HepG2 (cell line): ENCODE results near the gene GPR68. TPM values are rescaled to one million over a fixed set of nuclear protein-coding genes. Genes with fewer than 3 reads are reported as not detected.

Experiments
- ATAC-seq: fragments of 200-7000 bp; cut with Tn5 transposase; 3 replicates; pipeline ENCODE4 v1.9.1; 2020; ENCODE audit warnings: mild to moderate bottlenecking, moderate library complexity
- Bru-seq: library from RNA; stranded (reverse); fragments of 400-500 nt; gene quantifications from one replicate; lab custom pipeline; 2021; lab: Mats Ljungman, UMichigan
- BruChase-seq, 2 experiments: library from RNA; stranded (reverse); fragments of 400-500 nt; gene quantifications; one replicate each; lab custom pipeline; 2021; lab: Mats Ljungman, UMichigan
- BruUV-seq: library from RNA; stranded (reverse); fragments of 400-500 nt; replicated peaks from 2 replicates; lab custom pipeline; 2021; lab: Mats Ljungman, UMichigan
- CTCF ChIA-PET: fragments of 300-600 bp; formaldehyde crosslinking; extraction: SDS; loops from one replicate; lab custom pipeline; 2021; ENCODE audit warnings: low total read pairs, inconsistent platforms, low intra/inter-chr PET ratio; lab: Yijun Ruan, JAX
- POLR2A ChIA-PET: fragments of 350-600 bp; sonication (Branson Sonifier 250); formaldehyde crosslinking; loops from one replicate; lab custom pipeline; 2020; ENCODE audit warnings: antibody characterized with exemption, inconsistent platforms; lab: Yijun Ruan, JAX
- DNase-seq: peaks from one replicate; pipeline ENCODE4 v3.0.0-alpha.2; 2015; ENCODE audit warnings: low spot score
- FAIRE-seq: peaks from 3 replicates; lab custom pipeline; 2011; peaks lifted over from hg19 to GRCh38; lab: Jason Lieb, UNC
- H2AFZ ChIP-seq: one replicate; pipeline ENCODE4 v1.6.1; 2011; ENCODE audit warnings: low read length, inconsistent platforms
- H3K27ac ChIP-seq: fragments of 300-600 bp; 3 replicates; pipeline ENCODE4 v1.8.0; 2011; ENCODE audit warnings: mixed run types, mild to moderate bottlenecking, mixed read lengths, low read length, inconsistent platforms; ENCODE audit not compliant: insufficient read depth; ENCODE audit errors: extremely low read length
- H3K27me3 ChIP-seq, 2 experiments: fragments of 200-600 bp in 1 of 2; 2 replicates in 1 of 2; 3 replicates in 1 of 2; pipeline versions ENCODE4 v1.6.0 to v1.8.0; 2011; ENCODE audit warnings: low read length in 2 of 2, mild to moderate bottlenecking in 2 of 2, moderate library complexity in 2 of 2, inconsistent platforms in 1 of 2; ENCODE audit not compliant: insufficient read depth in 2 of 2, control insufficient read depth in 1 of 2
- H3K36me3 ChIP-seq, 2 experiments: fragments of 200-600 bp in 1 of 2; replicated peaks in 1 of 2; 2 replicates in 1 of 2; 3 replicates in 1 of 2; pipeline versions ENCODE4 v1.5.1 to v1.8.0; 2011; ENCODE audit warnings: low read length in 2 of 2, inconsistent platforms in 1 of 2; ENCODE audit not compliant: insufficient read depth in 2 of 2, control insufficient read depth in 1 of 2
- H3K4me1 ChIP-seq: 2 replicates; pipeline ENCODE4 v1.5.1; 2012; ENCODE audit warnings: low read length, inconsistent platforms; ENCODE audit not compliant: insufficient read depth
- H3K4me2 ChIP-seq: 2 replicates; pipeline ENCODE4 v1.6.0; 2011; ENCODE audit warnings: low read depth, low read length, inconsistent platforms
- H3K4me3 ChIP-seq, 3 experiments: fragments of 200-600 bp in 1 of 3; sonication (generic), shearing (Covaris generic) in 1 of 3; replicated peaks in 1 of 3; 2 replicates each; pipeline ENCODE4 v1.5.1; 2011 to 2016; ENCODE audit warnings: low read length in 3 of 3, inconsistent platforms in 2 of 3, low read depth in 2 of 3, mild to moderate bottlenecking in 2 of 3, control low read depth in 1 of 3, mixed read lengths in 1 of 3; ENCODE audit not compliant: insufficient read depth in 1 of 3
- H3K79me2 ChIP-seq: one replicate; pipeline ENCODE4 v1.6.1; 2011; ENCODE audit warnings: low read length, inconsistent platforms; ENCODE audit not compliant: insufficient read depth
- H3K9ac ChIP-seq: 2 replicates; pipeline ENCODE4 v1.6.0; 2011; ENCODE audit warnings: mild to moderate bottlenecking, low read depth, low read length, inconsistent platforms; ENCODE audit not compliant: insufficient read depth
- H3K9me3 ChIP-seq: 2 replicates; pipeline ENCODE4 v1.5.1; 2012; ENCODE audit warnings: mild to moderate bottlenecking, low read length
- H4K20me1 ChIP-seq: 2 replicates; pipeline ENCODE4 v1.6.0; 2011; ENCODE audit warnings: inconsistent platforms, mild to moderate bottlenecking, low read length, moderate library complexity; ENCODE audit not compliant: insufficient read depth
- CREBL2 ChIP-seq: sonication (generic); formaldehyde crosslinking; IDR thresholded peaks from 2 replicates; pipeline ENCODE4 v1.8.1; 2023; ENCODE audit warnings: missing genetic modification reagents, mild to moderate bottlenecking, borderline replicate concordance
- MAFF ChIP-seq: IDR thresholded peaks from 2 replicates; pipeline ENCODE4 v1.6.1; 2011; ENCODE audit warnings: low read depth, low read length, improper control_type of control experiment
- PRDM4 ChIP-seq: sonication (generic); formaldehyde crosslinking; IDR thresholded peaks from 2 replicates; pipeline ENCODE4 v1.9.0; 2021; ENCODE audit warnings: missing genetic modification reagents, borderline replicate concordance
- SIN3A ChIP-seq: IDR thresholded peaks from 2 replicates; pipeline ENCODE4 v1.6.1; 2011; ENCODE audit warnings: low read depth, mild to moderate bottlenecking, control low read depth, low read length, borderline replicate concordance
- ZNF121 ChIP-seq: sonication (generic); formaldehyde crosslinking; IDR thresholded peaks from 2 replicates; pipeline ENCODE4 v1.5.0; 2020; ENCODE audit warnings: mild to moderate bottlenecking, missing genetic modification reagents
- ZNF574 ChIP-seq: sonication (generic); formaldehyde crosslinking; IDR thresholded peaks from 2 replicates; pipeline ENCODE4 v1.4.0; 2020; ENCODE audit warnings: missing genetic modification reagents
- WGBS: methylation state at CpG from one replicate; pipeline ENCODE4 v1.1.6; 2017; ENCODE audit warnings: low lambda C conversion rate; 5-methylcytosine and 5-hydroxymethylcytosine counted together
- in situ Hi-C: cut with HindIII; loops from 2 replicates; pipeline ENCODE4 v1.10.0; 2017; ENCODE audit warnings: low pct_unique_long_range_greater_than_20kb; ENCODE audit not compliant: extremely low pct_ligation_motif_present
- intact Hi-C: fragments of 100-400 bp; cut with micrococcal nuclease; formaldehyde crosslinking; loops from one replicate; pipeline ENCODE4 v1.10.0; 2022; ENCODE audit not compliant: unreplicated experiment
- long read RNA-seq, 2 experiments: library from RNA in 1 of 2; library from polyadenylated mRNA in 1 of 2; stranded (forward) in 1 of 2; unstranded in 1 of 2; transcript quantifications; one replicate each; pipeline ENCODE4 v2.0.0, GENCODE V29; 2019 to 2022
- polyA minus RNA-seq, 3 experiments: library from RNA; depleted of rRNA, polyadenylated mRNA; stranded (reverse); fragments of >200 nt; gene quantifications; 2 replicates each; pipeline ENCODE4 v1.2.3, GENCODE V29; 2011; ENCODE audit warnings: low replicate concordance in 1 of 3
- polyA plus RNA-seq, 8 experiments: library from polyadenylated mRNA; depleted of rRNA in 3 of 8; stranded (reverse) in 7 of 8; unstranded in 1 of 8; fragments of >200 nt; fragmentation: Illumina TruSeq in 4 of 8; extraction: Trizol in 4 of 8; gene quantifications; 2 replicates each; pipeline versions ENCODE4 v1.2.1 to v1.2.3, GENCODE V29; 2011 to 2016; ENCODE audit warnings: low read depth in 4 of 8, missing spikeins in 1 of 8, mixed read lengths in 1 of 8; ENCODE audit not compliant: insufficient read depth in 1 of 8
- total RNA-seq, 5 experiments: library from RNA; depleted of rRNA; stranded (reverse); fragments of >200 nt; fragmentation: Illumina TruSeq; extraction: Trizol; gene quantifications; 2 replicates each; pipeline ENCODE4 v1.2.3, GENCODE V29; 2016; ENCODE audit warnings: low read depth in 1 of 5

Gene GPR68
- total RNA-seq (2016; rRNA removed; fragmentation: Illumina TruSeq; extraction: Trizol) (not detected in 2 replicates), polyA plus RNA-seq (2011; rRNA removed) (not detected in 2 replicates), polyA minus RNA-seq (2011; rRNA and poly(A)+ RNA removed; ENCODE audit: low replicate concordance) (0.10 and 0.19 TPM in 2 replicates), Bru-seq, nascent RNA (percentile 8 among the genes with signal in this experiment), BruChase-seq, experiment 1, labeled RNA remaining after a 6-hour chase (percentile 14 among the genes with signal in this experiment), BruChase-seq, experiment 2, labeled RNA remaining after a 2-hour chase (percentile 10 among the genes with signal in this experiment)
- total RNA-seq (2016; cell fraction: cytosol; rRNA removed; fragmentation: Illumina TruSeq; extraction: Trizol; ENCODE audit: low read depth), result not detected in 2 replicates
- 0.11 TPM in 1 of 2 replicates, not detected in the other for total RNA-seq (2016; cell fraction: insoluble cytoplasmic fraction; rRNA removed; fragmentation: Illumina TruSeq; extraction: Trizol)
- 0.41 TPM in 1 of 2 replicates, not detected in the other for total RNA-seq (2016; cell fraction: membrane; rRNA removed; fragmentation: Illumina TruSeq; extraction: Trizol)
- not detected in 2 replicates for total RNA-seq (2016; cell fraction: nucleus; rRNA removed; fragmentation: Illumina TruSeq; extraction: Trizol)
- not detected in 2 replicates for polyA plus RNA-seq (2011; cell fraction: cytosol; rRNA removed)
- polyA plus RNA-seq (2011; cell fraction: nucleus; rRNA removed), result 0.16 TPM in 1 of 2 replicates, not detected in the other
- polyA plus RNA-seq (2012), result 0.17 and 0.20 TPM in 2 replicates
- not detected in 2 replicates for polyA plus RNA-seq (2016; cell fraction: cytosol; fragmentation: Illumina TruSeq; extraction: Trizol; ENCODE audit: low read depth)
- polyA plus RNA-seq (2016; cell fraction: insoluble cytoplasmic fraction; fragmentation: Illumina TruSeq; extraction: Trizol; ENCODE audit: low read depth), result not detected in 2 replicates
- not detected in 2 replicates for polyA plus RNA-seq (2016; cell fraction: membrane; fragmentation: Illumina TruSeq; extraction: Trizol; ENCODE audit: low read depth)
- not detected in 2 replicates for polyA plus RNA-seq (2016; cell fraction: nucleus; fragmentation: Illumina TruSeq; extraction: Trizol; ENCODE audit: insufficient read depth, low read depth)
- polyA minus RNA-seq (2011; cell fraction: cytosol; rRNA and poly(A)+ RNA removed), result not detected in 2 replicates
- polyA minus RNA-seq (2011; cell fraction: nucleus; rRNA and poly(A)+ RNA removed), result not detected in 2 replicates
- long read RNA-seq, experiment 1, result 0 reads
- long read RNA-seq, experiment 2, result 0 reads

GRCh38 chr14:91244501-91244901 is at the start of gene GPR68:
Gene GPR68 (minus strand): TSS chr14:91244704. CDS start chr14:91235050, 9,654 bp downstream.
- TF ChIP-seq ZNF121 (CRISPR knock-in tag), result no peak
- no peak for TF ChIP-seq CREBL2 (CRISPR knock-in tag)
- TF ChIP-seq, all 625 proteins: peak for 0
- H3K27ac ChIP-seq, result no peak within 1 kb of the TSS
- peak; percentile 49 for ATAC-seq

GRCh38 chr14:91294153-91294552 is 49.6 kb upstream of the GPR68 start:
- H3K27ac ChIP-seq, result no peak overlapping the region
- in situ Hi-C loops, result no loop called here
- CTCF ChIA-PET, result no interaction called here
- ATAC-seq (no peak), DNase-seq (no peak), FAIRE-seq (no peak)
- no peak overlapping the region for H3K9ac ChIP-seq
- H3K4me1 ChIP-seq, result no peaks in the 10 kb centered on the region
- intact Hi-C loops, result no loop called here
- H3K9me3 ChIP-seq, result no peaks in the 10 kb centered on the region
- BruUV-seq, result no TSS peak
- WGBS, result 97% methylated on average over 7 of the region's 7 CpGs
- H2AFZ ChIP-seq, result no peak overlapping the region
- no peaks in the 10 kb centered on the region for H3K27me3 ChIP-seq
- no peaks in the 10 kb centered on the region for H4K20me1 ChIP-seq
- H3K4me3 ChIP-seq, result no peak overlapping the region
- POLR2A ChIA-PET, result no interaction called here
- no peaks in the 10 kb centered on the region for H3K79me2 ChIP-seq
- peaks cover 14 to 41% of the 10 kb centered on the region in 2 experiments for H3K36me3 ChIP-seq
- H3K4me2 ChIP-seq, result no peak overlapping the region
- TF ChIP-seq PRDM4 (CRISPR knock-in tag) (no peak), ZNF574 (no peak), MAFF (no peak), SIN3A (no peak)

More at GRCh38 chr14:91244501-91244901, at the start of gene GPR68:
- Histone ChIP-seq H3K4me2 (no peak within 1 kb of the TSS), H3K36me3 (no peaks in the 10 kb centered on the region), H3K9ac (no peak within 1 kb of the TSS), H2AFZ (no peak within 1 kb of the TSS), H3K27me3 (peaks cover 1 to 16% of the 10 kb centered on the region in 2 experiments; a peak in 4 of 5 replicates), H3K9me3 (no peaks in the 10 kb centered on the region), H4K20me1 (no peaks in the 10 kb centered on the region), H3K79me2 (no peaks in the 10 kb centered on the region), H3K4me1 (peaks cover under 1% of the 10 kb centered on the region; the same call in 1 of the 2 replicates), H3K4me3 (no peak within 1 kb of the TSS)
- 20% methylated on average over 4 of the region's 12 CpGs for WGBS
- intact Hi-C loops (no loop called here), in situ Hi-C loops (no loop called here)
- ChIA-PET CTCF (no interaction called here), POLR2A (no interaction called here)
- no peak for DNase-seq
- no peak for FAIRE-seq
- BruUV-seq, result no TSS peak
